Ammon's horn (tissue), 1 donor: ENCODE data around the gene PTK6.

Experiments used
- DNase-seq: peaks from one replicate; pipeline ENCODE4 v3.0.0-alpha.2; 2016; ENCODE audit warnings: low spot score

PTK6 gene

GRCh38 chr20:63557481-63557891, 20.3 kb upstream of the PTK6 start:
- no peak for DNase-seq

GRCh38 chr20:63556873-63557478, 19.8 kb upstream of the PTK6 start:
- DNase-seq = no peak

DNA sequence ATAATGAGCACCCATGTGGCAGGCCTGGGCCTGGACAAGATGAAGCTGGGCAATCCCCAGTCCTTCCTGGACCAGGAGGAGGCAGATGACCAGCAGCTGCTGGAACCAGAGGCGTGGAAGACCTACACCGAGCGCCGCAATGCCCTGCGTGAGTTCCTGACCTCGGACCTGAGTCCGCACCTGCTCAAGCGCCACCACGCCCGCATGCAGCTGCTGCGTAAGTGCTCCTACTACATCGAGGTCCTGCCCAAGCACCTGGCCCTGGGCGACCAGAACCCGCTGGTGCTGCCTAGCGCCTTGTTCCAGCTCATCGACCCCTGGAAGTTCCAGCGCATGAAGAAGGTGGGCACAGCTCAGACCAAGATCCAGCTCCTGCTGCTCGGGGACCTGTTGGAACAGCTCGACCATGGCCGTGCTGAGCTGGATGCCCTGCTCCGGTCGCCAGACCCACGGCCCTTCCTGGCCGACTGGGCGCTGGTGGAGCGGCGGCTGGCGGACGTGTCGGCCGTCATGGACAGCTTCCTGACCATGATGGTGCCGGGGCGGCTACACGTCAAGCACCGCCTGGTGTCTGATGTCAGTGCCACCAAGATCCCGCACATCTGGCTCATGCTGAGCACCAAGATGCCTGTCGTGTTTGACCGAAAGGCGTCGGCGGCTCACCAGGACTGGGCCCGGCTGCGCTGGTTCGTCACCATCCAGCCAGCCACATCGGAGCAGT, 18.6 kb upstream of the PTK6 start:
- DNase-seq = no peak

DNA sequence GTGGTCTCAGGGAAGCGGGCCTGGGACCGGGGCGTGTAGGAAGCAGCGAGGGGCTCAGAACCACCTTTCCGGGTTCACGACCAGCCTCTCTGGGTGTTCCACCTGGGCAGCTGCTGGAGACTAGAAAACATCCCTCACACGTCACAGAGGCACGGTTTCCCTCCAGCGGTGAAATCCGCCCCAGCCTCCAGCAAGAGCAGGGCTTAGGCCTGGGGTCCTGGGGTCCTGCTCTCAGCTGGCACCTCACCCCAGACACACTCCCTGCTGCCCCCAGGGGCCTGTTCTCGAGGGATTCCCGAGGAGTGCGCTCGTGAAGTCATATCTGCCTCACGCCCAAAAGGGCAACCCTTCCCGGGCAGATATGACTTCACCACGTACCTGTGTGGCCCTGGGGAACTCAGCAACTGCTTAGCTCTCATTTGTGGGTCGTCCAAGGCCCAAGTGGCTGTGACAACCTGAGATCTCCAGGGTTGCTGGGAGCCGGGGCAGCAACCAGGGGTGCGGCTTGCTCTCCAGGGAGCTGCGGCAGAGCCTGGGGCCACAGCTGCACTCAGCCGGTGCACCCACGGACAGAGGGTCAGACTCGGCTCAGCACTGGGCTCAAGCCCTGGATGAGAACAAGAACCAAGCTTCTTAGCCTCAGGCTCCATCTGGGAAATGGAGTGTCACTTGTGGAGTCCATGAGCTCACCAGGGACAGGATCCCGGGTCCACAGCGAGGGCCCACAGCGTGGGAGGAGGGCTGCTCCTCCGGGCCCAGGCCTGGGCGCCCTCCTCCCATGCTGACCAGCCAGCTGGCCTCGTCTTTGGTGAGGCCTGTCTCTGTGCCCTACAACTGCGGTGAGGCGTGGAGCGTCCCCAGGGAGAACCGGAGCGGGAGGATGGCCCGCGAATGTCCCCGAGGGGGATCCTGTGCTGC, 17.4 kb upstream of the PTK6 start:
- no peak for DNase-seq

DNA sequence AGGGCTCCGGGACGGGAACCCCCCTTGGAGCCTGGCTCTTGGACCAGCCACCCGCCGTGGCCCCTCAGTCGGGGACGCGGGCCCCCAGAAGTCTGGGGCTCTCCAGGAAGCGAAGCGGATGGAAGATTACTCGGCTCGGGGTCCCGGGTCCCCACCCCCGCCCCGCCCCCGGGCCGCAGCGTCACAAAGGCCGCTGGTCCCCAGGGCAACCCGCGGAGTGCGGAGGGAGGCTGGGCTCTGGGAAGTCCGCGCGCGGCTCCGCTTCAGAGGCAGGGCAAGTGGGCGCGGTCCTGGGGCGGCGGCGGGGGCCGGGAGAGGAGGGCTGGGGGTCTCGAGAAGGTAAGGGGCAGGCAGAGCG, 16.7 kb upstream of the PTK6 start, which contains the start of gene FNDC11:
FNDC11 (plus strand) TSS at position 227 of the 358 bp plus-strand sequence. CDS start 1,505 bp downstream, outside the sequence.
- DNase-seq = no peak

- DNase-seq = no peak
Measured at GRCh38 chr20:63553251-63553932, 16.2 kb upstream of the PTK6 start.

DNA sequence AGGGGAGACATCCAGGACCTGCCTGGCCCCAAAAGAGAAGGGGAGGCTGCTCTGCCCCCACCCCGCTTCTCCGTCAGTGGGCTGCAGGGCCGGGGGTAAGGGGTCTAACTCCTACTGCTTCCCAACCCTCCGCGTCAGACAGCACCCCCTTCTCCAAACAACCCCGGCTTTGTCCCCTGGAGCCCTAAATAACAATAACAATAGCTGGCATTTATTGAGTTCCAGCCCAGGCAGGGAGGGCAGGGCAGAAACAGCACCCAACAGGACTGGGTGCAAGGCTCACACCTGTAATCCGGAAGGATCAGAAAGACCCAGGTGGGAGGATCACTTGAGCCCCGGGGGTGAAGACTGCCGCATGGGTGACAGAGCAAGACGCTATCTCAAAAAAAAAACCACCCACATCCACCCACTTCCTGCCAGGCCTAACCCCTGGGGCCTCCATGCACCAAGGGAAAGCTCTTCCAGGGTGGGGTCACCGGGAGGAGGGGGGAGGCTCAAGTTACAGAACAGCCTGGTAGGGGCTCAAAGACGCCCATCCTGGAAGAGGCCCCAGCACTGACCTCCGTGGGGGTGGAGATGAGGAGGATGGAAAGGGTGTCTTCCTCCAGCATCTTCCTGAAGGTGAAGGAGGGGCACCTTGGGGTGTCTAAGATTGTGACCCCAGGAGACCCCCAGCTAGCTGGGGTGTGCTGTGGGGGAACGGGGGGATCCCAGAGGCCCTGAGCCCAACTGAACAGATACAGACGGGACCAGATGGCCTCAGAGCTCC, 15.5 kb upstream of the PTK6 start:
- no peak for DNase-seq

DNA sequence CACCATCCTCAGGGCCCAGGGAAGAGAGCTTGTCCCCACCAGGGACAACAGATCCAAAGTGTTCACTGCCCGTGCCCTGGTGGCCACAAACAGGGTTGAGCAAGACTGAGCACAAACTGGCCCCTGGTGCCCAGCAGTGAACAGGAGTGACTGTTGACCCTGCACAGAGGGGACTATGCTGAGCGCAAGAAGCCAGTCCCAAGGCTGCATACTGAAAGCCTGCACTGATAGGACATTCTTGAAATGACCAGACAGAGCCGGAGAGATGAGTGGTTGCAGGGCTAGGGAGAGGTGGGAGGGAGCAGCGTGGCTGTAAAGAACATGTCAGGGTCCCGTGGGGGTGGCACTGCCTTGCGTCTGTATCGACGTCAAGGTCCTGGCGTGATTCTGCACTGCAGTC, 13.9 kb upstream of the PTK6 start:
- DNase-seq = no peak

DNA sequence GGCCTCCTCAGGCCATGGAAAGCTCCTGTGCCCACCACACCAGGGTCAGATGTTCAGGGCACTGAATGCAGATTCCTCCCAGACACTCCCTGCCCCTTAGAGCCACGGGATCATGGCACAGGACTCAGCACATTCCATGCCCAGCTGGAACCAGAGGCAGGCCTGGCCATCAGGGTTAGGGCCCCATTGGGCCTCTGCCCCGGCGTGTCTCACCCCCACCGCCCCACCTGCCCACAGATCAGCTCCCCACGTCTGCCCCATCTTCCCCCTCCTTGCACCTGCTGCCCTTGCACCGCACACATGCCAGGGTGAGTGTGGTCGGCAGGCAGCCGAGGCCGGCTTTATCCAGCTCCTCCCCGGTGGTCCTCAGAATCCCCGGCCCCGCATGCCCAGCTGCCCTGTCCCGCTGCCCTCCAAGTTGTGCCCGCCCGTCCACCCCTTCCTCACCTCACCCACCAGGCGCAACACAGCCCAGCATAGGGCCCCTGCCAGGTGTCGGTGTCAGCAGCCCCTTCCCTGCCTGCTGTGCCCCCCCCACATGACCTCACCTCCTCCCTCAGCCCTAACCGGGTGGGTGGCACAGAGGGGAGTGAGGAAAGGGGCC, 12.6 kb upstream of the PTK6 start:
- no peak for DNase-seq

DNA sequence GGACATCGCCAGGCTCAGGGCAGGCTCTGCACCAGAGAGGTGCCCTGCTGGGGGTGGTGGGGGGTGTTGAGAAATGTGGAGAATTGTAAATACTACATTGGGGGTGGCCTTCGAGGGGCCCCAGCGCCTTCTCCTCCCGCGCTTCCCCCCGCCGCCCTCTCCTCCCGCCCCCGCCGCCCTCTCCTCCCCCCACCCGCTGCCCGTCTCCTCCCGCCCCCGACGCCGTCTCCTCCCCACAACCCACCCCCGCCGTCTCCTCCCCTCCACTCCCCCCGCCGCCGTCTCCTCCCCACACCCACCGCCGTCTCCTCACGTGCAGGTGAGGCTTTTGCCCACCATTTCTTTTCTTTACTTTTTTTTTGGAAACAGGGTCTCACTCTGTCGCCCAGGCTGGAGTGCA, 11.8 kb upstream of the PTK6 start:
- no peak for DNase-seq

- DNase-seq = no peak
Measured at GRCh38 chr20:63548542-63548941, 11.4 kb upstream of the PTK6 start.

DNA sequence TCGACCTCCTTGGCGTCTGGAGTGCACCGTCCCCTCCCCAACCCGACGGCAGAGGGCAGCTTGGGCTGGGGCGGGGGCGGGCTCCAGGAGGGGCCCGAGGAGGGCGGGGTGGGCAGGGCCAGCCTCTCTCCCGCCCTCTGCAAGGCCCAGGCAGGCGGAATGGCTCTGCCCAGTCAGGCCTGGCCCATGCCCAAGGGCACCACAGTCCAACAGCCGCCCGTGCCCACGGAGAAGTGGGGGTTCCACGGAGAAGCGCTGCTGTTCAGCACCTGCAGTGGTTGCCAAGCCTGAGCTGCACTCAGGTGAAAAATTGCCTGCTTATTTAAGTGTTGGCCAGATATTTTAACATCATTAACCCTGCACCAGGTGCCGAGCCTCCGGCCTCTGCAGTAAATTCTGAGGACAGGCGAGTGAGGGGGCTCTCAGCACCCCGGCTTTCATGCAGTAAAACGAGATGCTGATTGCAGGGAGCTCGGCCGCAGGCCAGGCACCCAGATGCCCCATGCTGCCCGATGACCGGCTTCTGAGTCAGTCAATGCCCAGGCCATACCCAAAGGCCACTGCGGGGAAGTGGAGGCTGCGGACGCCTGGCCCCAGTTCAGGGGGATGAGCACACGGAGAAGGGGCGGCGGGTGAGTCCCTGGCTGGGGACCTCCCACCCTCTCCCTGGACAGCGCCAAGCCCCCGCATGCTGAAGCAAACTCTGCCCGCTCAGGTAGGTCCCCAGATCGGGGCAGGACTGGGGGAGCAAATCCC, 10.7 kb upstream of the PTK6 start, which contains the start of gene SRMS:
SRMS (minus strand) TSS at position 25 of the 756 bp plus-strand sequence. CDS start 286 bp downstream, outside the sequence.
- no peak for DNase-seq

- no peak for DNase-seq
Measured at GRCh38 chr20:63546956-63547724, 10.0 kb upstream of the PTK6 start.

GRCh38 chr20:63546256-63546955, 9.2 kb upstream of the PTK6 start:
- DNase-seq = no peak

GRCh38 chr20:63545814-63546213, 8.6 kb upstream of the PTK6 start:
- DNase-seq = no peak

DNA sequence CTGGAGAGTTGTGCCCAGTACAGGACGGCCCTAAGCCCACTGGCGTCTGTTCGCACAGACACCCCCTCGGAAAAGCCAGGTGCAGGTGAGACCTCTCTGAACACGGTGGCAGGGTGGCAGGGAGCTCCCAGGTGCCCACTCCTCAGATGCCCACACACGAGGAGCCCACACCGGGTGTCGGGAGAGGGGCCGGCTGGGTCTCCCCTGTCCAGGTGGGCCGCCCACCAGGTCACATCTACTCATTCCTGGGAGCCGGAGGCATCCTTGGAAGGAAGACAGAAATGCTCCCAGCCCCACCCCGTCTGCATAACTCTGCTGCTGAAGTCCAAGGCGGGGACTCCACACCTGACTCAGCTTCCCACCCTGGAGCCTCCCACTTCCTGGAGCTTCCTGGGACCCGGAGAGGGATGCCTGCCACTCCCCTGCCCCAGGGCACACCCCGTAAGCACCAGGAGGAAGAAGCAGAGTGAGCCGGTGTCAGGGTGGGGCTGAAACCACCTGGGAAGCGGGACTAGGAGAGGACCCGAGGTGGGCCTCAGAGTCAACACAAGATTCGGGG, 7.9 kb upstream of the PTK6 start:
- no peak for DNase-seq

DNA sequence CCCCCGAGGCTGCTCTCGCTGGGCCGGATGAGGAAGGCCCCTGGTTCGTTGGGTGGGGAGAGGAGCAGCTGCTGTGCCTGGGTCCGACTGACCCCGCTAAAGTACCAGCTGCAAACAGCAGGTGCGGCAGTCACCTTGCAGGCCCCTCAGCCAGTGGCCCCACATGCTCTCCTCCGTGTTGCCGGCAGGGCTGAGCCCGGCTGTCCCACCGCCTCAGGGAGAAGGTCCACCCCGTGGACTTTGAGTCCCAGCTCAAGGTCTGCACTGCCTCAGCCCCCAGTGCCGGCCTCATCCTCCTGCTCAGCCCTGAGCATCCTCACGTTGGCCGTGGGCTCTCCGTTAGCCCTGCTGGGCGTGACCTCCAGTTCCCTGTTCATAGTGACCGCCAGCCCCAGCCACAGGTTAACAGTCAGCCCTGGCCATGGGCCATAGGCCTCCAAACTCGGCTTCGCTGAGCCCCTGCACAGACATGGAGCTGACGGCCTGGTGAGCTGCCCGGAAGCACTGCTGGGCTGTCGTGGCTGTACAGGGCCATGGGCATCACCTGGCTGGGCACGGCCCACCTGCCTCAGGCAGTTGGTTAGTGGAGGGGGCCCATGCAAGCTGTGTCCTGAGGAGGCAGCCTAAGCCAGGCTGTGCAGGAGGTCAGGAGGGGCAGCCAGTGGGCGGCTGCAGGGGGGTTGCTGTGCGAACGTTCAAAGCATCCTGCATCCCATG, 7.2 kb upstream of the PTK6 start:
- no peak for DNase-seq

DNA sequence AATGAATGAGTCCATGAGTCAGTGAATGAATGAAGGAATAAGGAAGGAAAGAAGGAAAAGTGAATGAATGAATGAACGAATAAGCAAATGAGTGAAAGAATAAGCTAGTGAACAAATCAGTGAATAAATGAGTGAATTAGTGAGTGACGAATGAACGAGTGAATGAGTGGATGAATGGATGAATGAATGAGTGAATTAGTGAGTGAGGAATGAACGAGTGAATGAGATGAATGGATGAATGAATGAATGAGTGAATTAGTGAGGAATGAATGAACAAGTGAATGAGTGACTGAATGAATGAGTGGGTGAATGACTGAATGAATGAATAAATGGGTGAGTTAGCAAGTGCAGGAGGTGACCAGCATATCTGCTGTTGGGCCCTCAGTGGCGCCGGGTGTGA, 6.6 kb upstream of the PTK6 start:
- no peak for DNase-seq
